Measurements from ENCODE around the gene TPX2.

DNA sequence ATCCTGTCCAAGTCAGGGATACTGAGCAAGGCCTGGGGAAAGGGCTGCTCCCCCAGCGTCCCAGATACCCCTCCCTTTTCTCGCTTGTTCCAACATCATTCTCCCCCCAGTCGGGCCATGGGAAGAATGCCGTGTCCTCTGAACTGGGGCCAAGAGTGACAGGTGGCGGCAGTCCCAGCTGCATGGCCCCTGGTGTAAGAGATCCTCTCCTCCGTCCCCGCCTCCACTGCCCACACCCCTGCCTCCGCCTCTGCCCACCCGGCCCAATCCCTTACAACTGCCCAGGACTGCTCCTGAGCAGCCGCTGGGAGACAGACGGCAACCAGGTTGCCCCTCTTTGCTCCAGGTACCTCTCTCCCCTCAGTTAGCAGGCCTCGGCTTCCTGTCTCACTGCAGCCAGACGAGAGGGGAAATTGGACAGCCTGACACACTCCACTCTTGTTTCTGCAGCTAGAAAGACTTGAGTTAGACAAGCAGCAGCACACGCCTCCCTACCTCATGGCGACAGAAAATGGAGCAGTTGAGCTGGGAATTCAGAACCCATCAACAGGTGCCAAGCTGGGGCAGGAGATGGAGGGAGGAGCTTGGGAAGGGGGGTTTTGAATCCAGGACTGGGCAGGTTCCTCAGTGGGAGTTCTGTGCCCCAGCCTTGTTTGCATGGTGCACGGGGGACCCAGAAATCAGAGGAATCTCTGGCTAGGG is 80.1 kb downstream of the TPX2 start, which contains the start of gene MYLK2:
- TF ChIP-seq, protein P1, sequence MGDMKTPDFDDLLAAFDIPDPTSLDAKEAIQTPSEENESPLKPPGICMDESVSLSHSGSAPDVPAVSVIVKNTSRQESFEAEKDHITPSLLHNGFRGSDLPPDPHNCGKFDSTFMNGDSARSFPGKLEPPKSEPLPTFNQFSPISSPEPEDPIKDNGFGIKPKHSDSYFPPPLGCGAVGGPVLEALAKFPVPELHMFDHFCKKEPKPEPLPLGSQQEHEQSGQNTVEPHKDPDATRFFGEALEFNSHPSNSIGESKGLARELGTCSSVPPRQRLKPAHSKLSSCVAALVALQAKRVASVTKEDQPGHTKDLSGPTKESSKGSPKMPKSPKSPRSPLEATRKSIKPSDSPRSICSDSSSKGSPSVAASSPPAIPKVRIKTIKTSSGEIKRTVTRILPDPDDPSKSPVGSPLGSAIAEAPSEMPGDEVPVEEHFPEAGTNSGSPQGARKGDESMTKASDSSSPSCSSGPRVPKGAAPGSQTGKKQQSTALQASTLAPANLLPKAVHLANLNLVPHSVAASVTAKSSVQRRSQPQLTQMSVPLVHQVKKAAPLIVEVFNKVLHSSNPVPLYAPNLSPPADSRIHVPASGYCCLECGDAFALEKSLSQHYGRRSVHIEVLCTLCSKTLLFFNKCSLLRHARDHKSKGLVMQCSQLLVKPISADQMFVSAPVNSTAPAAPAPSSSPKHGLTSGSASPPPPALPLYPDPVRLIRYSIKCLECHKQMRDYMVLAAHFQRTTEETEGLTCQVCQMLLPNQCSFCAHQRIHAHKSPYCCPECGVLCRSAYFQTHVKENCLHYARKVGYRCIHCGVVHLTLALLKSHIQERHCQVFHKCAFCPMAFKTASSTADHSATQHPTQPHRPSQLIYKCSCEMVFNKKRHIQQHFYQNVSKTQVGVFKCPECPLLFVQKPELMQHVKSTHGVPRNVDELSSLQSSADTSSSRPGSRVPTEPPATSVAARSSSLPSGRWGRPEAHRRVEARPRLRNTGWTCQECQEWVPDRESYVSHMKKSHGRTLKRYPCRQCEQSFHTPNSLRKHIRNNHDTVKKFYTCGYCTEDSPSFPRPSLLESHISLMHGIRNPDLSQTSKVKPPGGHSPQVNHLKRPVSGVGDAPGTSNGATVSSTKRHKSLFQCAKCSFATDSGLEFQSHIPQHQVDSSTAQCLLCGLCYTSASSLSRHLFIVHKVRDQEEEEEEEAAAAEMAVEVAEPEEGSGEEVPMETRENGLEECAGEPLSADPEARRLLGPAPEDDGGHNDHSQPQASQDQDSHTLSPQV (IDR thresholded peaks at IDR 0.05): no peak
- TF ChIP-seq POLR2AphosphoS5 (IDR thresholded peaks at IDR 0.05; ENCODE audit: low read length) (no peak), SREBF2 (IDR thresholded peaks at IDR 0.05; ENCODE audit: low read length) (no peak), CTCF (IDR thresholded peaks at IDR 0.05 in 2 of 3, conservative IDR thresholded peaks at IDR 0.05 in 1 of 3; ENCODE audit: control insufficient read depth in 2 of 3, extremely low read depth in 1 of 3, insufficient read depth in 1 of 3, low read depth in 3 of 3, low read length in 3 of 3) (no peak), RCOR1 (conservative IDR thresholded peaks at IDR 0.05; ENCODE audit: low read depth, low read length) (no peak), SMARCA5 (IDR thresholded peaks at IDR 0.05) (no peak), ZNF207 (IDR thresholded peaks at IDR 0.05; ENCODE audit: borderline replicate concordance) (no peak), ZNF274 (IDR thresholded peaks at IDR 0.05; ENCODE audit: insufficient read depth, insufficient read length) (no peak), SPI1 (IDR thresholded peaks at IDR 0.05; ENCODE audit: borderline replicate concordance, insufficient read depth, low read depth, low read length) (no peak), BCL3 (IDR thresholded peaks at IDR 0.05; ENCODE audit: borderline replicate concordance, insufficient read depth, low read depth, low read length, poor library complexity, severe bottlenecking) (no peak), CHD1 (IDR thresholded peaks at IDR 0.05; ENCODE audit: low read depth, low read length) (no peak), TCF12 (IDR thresholded peaks at IDR 0.05; ENCODE audit: low read depth, low read length) (no peak)
